ENCODE measurements around the gene SENP1. TPM values are rescaled to one million over a fixed set of nuclear protein-coding genes. Genes with fewer than 3 reads are reported as not detected.

The SENP1 gene
- total and polyA plus RNA-seq, 2 of the 13 experiments (the other 11 are each of a cell fraction or from before 2014, with no cell fraction given) = 14.0 to 20.2 TPM

DNA sequence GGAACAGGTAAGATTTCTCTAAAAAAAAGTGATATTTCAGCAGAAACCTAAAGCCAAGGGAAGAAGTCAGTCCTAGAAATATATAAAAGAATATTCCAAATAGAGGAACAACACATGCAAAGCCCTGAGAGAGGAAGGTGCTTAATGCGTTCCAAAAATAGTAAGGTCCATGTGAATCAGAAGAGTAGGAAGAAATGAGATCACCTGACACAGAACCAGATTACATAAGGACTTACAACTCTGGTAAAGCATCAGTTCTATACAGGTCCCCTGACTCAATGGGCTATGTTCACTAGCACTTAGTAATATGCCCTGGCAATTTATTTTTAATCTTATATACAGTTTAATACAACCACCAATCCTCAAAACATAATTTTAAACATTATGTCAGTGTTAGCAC is 30.0 kb downstream of the SENP1 start:
- Histone ChIP-seq H3K4me3 (replicated peaks in 1 of 3; ENCODE audit: insufficient read depth in 1 of 3, low read depth in 2 of 3, low read length in 3 of 3) (no peak overlapping the region), H3K27ac (ENCODE audit: extremely low read length, insufficient read depth, low read length) (no peak overlapping the region), H3K9me3 (ENCODE audit: low read length) (no peaks in the 10 kb centered on the region), H3K4me2 (ENCODE audit: low read depth, low read length) (no peak overlapping the region), H3K9ac (ENCODE audit: insufficient read depth, low read depth, low read length) (no peak overlapping the region), H3K36me3 (replicated peaks in 1 of 2; ENCODE audit: control insufficient read depth in 1 of 2, insufficient read depth in 2 of 2, low read length in 2 of 2) (peaks cover 5 to 36% of the 10 kb centered on the region in 2 experiments), H2AFZ (ENCODE audit: low read length) (no peak overlapping the region), H3K27me3 (ENCODE audit: control insufficient read depth in 1 of 2, insufficient read depth in 2 of 2, low read length in 2 of 2) (no peaks in the 10 kb centered on the region), H3K4me1 (ENCODE audit: insufficient read depth, low read length) (no peaks in the 10 kb centered on the region), H3K79me2 (ENCODE audit: insufficient read depth, low read length) (no peaks in the 10 kb centered on the region), H4K20me1 (ENCODE audit: insufficient read depth, low read length) (no peaks in the 10 kb centered on the region)
- DNase-seq (ENCODE audit: low spot score) = no peak
- intact Hi-C loops (cut with micrococcal nuclease; ENCODE audit: unreplicated experiment) (no loop called here), in situ Hi-C loops (cut with HindIII; ENCODE audit: extremely low pct_ligation_motif_present, low pct_unique_long_range_greater_than_20kb) (no loop called here)
- CTCF ChIA-PET (ENCODE audit: low intra/inter-chr PET ratio, low total read pairs) = no interaction called here
- POLR2A ChIA-PET = no interaction called here
- no TSS peak for BruUV-seq (replicated peaks)
- ATAC-seq = no peak
- WGBS (ENCODE audit: low lambda C conversion rate) = 85% methylated on average over 1 of the region's 1 CpG
- TF ChIP-seq ZNF274 (CRISPR knock-in tag; IDR thresholded peaks at IDR 0.05) = no peak
- TF ChIP-seq BORCS8-MEF2B (CRISPR knock-in tag; IDR thresholded peaks at IDR 0.05) = no peak
- no peak for TF ChIP-seq ATF4 (CRISPR knock-in tag; IDR thresholded peaks at IDR 0.05)
- TF ChIP-seq ZNF652 (CRISPR knock-in tag; IDR thresholded peaks at IDR 0.05; ENCODE audit: borderline replicate concordance, low read depth) = no peak
- TF ChIP-seq KLF12 (CRISPR knock-in tag; IDR thresholded peaks at IDR 0.05; ENCODE audit: borderline replicate concordance) = no peak
- no peak for TF ChIP-seq PLRG1 (conservative IDR thresholded peaks at IDR 0.05)
- no peak for TF ChIP-seq NPAS2 (CRISPR knock-in tag; IDR thresholded peaks at IDR 0.05; ENCODE audit: borderline replicate concordance)
- TF ChIP-seq ZNF713 (CRISPR knock-in tag; IDR thresholded peaks at IDR 0.05) = no peak
- no peak for TF ChIP-seq MAX (IDR thresholded peaks at IDR 0.05)
- no peak for TF ChIP-seq PREB (CRISPR knock-in tag; IDR thresholded peaks at IDR 0.05)
- no peak for TF ChIP-seq ZBTB38 (CRISPR knock-in tag; IDR thresholded peaks at IDR 0.05)
- no peak for TF ChIP-seq TRIM22 (IDR thresholded peaks at IDR 0.05)
- TF ChIP-seq ATRX (CRISPR knock-in tag; IDR thresholded peaks at IDR 0.05; ENCODE audit: borderline replicate concordance) = no peak
- no peak for TF ChIP-seq ZSCAN31 (CRISPR knock-in tag; IDR thresholded peaks at IDR 0.05; ENCODE audit: low read depth)
- no peak for TF ChIP-seq ZNF350 (CRISPR knock-in tag; IDR thresholded peaks at IDR 0.05; ENCODE audit: borderline replicate concordance, low read depth)
- no peak for TF ChIP-seq CHD4 (IDR thresholded peaks at IDR 0.05; ENCODE audit: borderline replicate concordance, low read length)
- no peak for TF ChIP-seq ZBTB34 (CRISPR knock-in tag; IDR thresholded peaks at IDR 0.05)
- TF ChIP-seq POLR2AphosphoS2 (IDR thresholded peaks at IDR 0.05; ENCODE audit: low read depth, low read length) = no peak
- no peak for TF ChIP-seq HDAC2 (CRISPR knock-in tag; IDR thresholded peaks at IDR 0.05)
- no peak for TF ChIP-seq ZNF792 (CRISPR knock-in tag; IDR thresholded peaks at IDR 0.05)
- no peak for FAIRE-seq

Data from HepG2 (cell line).